Sigmoid colon (tissue), 7 donors: ENCODE measurements around the gene DIO3. TPM values are rescaled to one million over a fixed set of nuclear protein-coding genes. Genes with fewer than 3 reads are reported as not detected.

Experiments
- DNase-seq: peaks from one replicate; pipeline ENCODE4 v3.0.0-alpha.2; 2019
- H3K27ac ChIP-seq, 4 donors: fragments of 200-600 bp; sonication (generic); one replicate each; pipeline ENCODE4 v1.5.1; 2016 to 2019; ENCODE audit warnings: mild to moderate bottlenecking in 1 of 4
- H3K27me3 ChIP-seq, 3 donors: fragments of 200-600 bp; sonication (generic); one replicate each; pipeline ENCODE4 v1.5.1; 2019; ENCODE audit warnings: mild to moderate bottlenecking in 1 of 3
- H3K36me3 ChIP-seq, 4 donors: fragments of 200-600 bp; sonication (generic); one replicate each; pipeline ENCODE4 v1.5.1; 2016 to 2019
- H3K4me1 ChIP-seq, 4 donors: fragments of 200-600 bp; sonication (generic); one replicate each; pipeline ENCODE4 v1.5.1; 2017 to 2019
- H3K4me3 ChIP-seq, 4 donors: fragments of 200-600 bp; sonication (generic); one replicate each; pipeline ENCODE4 v1.5.1; 2017 to 2019; ENCODE audit warnings: mild to moderate bottlenecking in 2 of 4, moderate library complexity in 1 of 4
- H3K9me3 ChIP-seq, 4 donors: fragments of 200-600 bp in 3 of 4; sonication (generic) in 3 of 4; one replicate each; pipeline versions ENCODE4 v1.5.1 to v1.6.1; 2013 to 2019
- CTCF ChIP-seq, 4 experiments: fragments of 450-650 bp in 3 of 4; fragments of 200-600 bp in 1 of 4; IDR thresholded peaks; one replicate each; pipeline ENCODE4 v1.5.1; 2016 to 2019; ENCODE audit warnings: antibody characterized with exemption in 4 of 4, mild to moderate bottlenecking in 3 of 4, moderate library complexity in 2 of 4
- EP300 ChIP-seq, 4 donors: sonication (generic); formaldehyde crosslinking; IDR thresholded peaks; one replicate each; pipeline ENCODE4 v1.6.1; 2017; ENCODE audit warnings: antibody characterized with exemption in 4 of 4
- POLR2A ChIP-seq, 2 donors: fragments of 450-650 bp; IDR thresholded peaks; one replicate each; pipeline ENCODE4 v1.6.1; 2016; ENCODE audit warnings: antibody characterized with exemption in 2 of 2, mild to moderate bottlenecking in 2 of 2, moderate library complexity in 2 of 2
- POLR2AphosphoS5 ChIP-seq, 4 donors: sonication (generic); formaldehyde crosslinking; IDR thresholded peaks; one replicate each; pipeline ENCODE4 v1.6.1; 2017; ENCODE audit warnings: antibody characterized with exemption in 4 of 4
- WGBS, 2 donors: extraction: QIAGEN DNeasy Blood & Tissue Kit; methylation state at CpG; one replicate each; pipeline ENCODE4 v1.1.7; 2013; 5-methylcytosine and 5-hydroxymethylcytosine counted together
- intact Hi-C: fragments of 100-400 bp; cut with DNase I; formaldehyde crosslinking; loops from one replicate; pipeline ENCODE4 v1.15.1; 2023
- polyA plus RNA-seq, 3 donors: library from polyadenylated mRNA; stranded (reverse); fragments of 200-250 nt; gene quantifications; one replicate each; pipeline ENCODE4 v1.2.3, GENCODE V29; 2013
- total RNA-seq, 4 donors: library from RNA; depleted of rRNA; stranded (reverse); fragments of >200 nt; gene quantifications; one replicate each; pipeline ENCODE4 v1.1.0, GENCODE V29; 2016
- donor health status: healthy with polysubstance abuse.
- donor health status: Bipolar disorder and iron deficiency.
- donor health status: healthy.

DIO3 gene
- total and polyA plus RNA-seq, 7 donors, result 0.23 to 6.0 (median 2.4) TPM

DNA sequence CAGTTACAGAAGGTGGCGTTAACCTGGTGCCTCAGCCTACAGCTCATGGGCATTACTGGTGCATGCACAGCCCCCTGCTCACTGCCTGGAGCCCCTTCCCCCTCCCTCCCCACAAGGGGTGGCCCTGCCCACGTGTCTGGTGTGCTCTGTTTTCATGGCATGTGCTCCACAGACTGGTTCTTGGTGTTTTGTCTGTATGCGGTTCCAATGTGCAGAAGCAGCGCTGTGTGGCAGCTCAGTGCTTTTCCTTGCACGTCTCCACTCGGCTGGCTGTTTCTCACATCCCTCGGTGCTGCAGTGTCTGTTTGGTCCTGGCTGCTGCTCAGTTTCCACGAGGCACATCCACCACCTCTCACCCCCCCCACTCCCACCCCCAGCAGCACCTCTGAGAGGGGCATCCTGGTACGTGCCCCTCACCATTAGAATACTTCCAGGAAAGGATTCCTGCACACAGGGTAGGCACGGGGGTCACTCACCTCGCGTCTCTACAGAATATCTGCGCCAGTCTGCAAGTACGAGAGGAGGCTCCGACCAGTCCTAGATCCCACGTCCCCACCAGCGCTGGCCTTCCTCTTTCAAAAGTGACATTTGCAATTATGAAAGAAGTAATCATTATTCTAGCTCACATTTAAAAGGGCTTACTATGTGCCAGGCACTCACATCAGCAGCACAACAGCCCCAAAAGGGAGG, 27.1 kb downstream of the DIO3 start:
- Histone ChIP-seq H3K9me3 (no peaks in the 10 kb centered on the region), H3K27ac (no peak overlapping the region), H3K36me3 (no peaks in the 10 kb centered on the region), H3K4me3 (no peak overlapping the region), H3K27me3 (peaks cover 0 to 19% (median 0%) of the 10 kb centered on the region in 3 donors), H3K4me1 (no peaks in the 10 kb centered on the region)
- 73 to 80% methylated on average over 17 of the region's 17 CpGs for whole genome bisulfite sequencing, 2 donors
- intact Hi-C loops, result no loop called here
- TF ChIP-seq EP300 (IDR thresholded peaks at IDR 0.05) (no peak), POLR2AphosphoS5 (IDR thresholded peaks at IDR 0.05) (no peak), CTCF (IDR thresholded peaks at IDR 0.05) (no peak), POLR2A (IDR thresholded peaks at IDR 0.05) (no peak)
- DNase-seq, result no peak

GRCh38 chr14:101588990-101589389, 27.7 kb downstream of the DIO3 start:
- Histone ChIP-seq H3K27ac (no peak overlapping the region), H3K4me3 (no peak overlapping the region), H3K36me3 (no peaks in the 10 kb centered on the region), H3K9me3 (no peaks in the 10 kb centered on the region), H3K27me3 (peaks cover 0 to 13% (median 0%) of the 10 kb centered on the region in 3 donors), H3K4me1 (no peaks in the 10 kb centered on the region)
- 62 to 72% methylated on average over 6 of the region's 6 CpGs for WGBS, 2 donors
- TF ChIP-seq POLR2A (IDR thresholded peaks at IDR 0.05) (no peak), CTCF (IDR thresholded peaks at IDR 0.05) (no peak), EP300 (IDR thresholded peaks at IDR 0.05) (no peak), POLR2AphosphoS5 (IDR thresholded peaks at IDR 0.05) (no peak)
- DNase-seq, result no peak
- intact Hi-C loops, result no loop called here

DNA sequence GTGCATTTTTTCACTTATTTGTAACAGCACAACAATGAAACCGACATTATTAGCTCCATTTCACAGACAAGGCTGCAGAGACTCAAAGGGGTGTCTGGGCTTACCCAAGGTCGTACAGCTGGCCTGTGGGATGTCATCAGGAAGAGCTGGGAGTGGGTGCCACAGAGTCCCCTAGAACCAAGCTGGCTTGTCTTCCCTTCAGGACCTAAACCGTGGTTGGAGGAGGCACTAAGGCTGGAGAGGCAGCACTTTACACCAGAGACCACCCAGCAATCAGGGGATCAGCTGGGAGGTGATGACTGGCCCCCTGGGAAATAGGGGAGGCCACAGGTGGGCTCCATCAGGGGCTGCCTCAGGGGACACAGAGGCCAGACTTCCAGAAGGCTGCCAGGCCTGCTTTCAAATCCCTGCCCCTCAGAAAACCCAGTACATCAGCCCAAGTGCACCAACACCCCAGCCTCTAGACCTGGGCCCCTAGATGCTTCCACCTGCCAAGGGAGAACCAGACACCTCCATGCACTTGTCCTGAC, 28.3 kb downstream of the DIO3 start:
- 65 to 77% methylated on average over 3 of the region's 3 CpGs for WGBS, 2 donors
- no peak overlapping the region for H3K4me3 ChIP-seq
- TF ChIP-seq CTCF (IDR thresholded peaks at IDR 0.05) (no peak), EP300 (IDR thresholded peaks at IDR 0.05) (no peak), POLR2A (IDR thresholded peaks at IDR 0.05) (no peak), POLR2AphosphoS5 (IDR thresholded peaks at IDR 0.05) (no peak)
- H3K9me3 ChIP-seq, result no peaks in the 10 kb centered on the region
- H3K27me3 ChIP-seq, result peaks cover 0 to 9% (median 0%) of the 10 kb centered on the region in 3 donors
- no peaks in the 10 kb centered on the region for H3K4me1 ChIP-seq
- intact Hi-C loops, result no loop called here
- H3K36me3 ChIP-seq, result no peaks in the 10 kb centered on the region
- H3K27ac ChIP-seq, result no peak overlapping the region
- DNase-seq, result no peak

- intact Hi-C loops, result no loop called here
- Histone ChIP-seq H3K36me3 (no peaks in the 10 kb centered on the region), H3K9me3 (no peaks in the 10 kb centered on the region), H3K4me1 (no peaks in the 10 kb centered on the region), H3K27me3 (peaks cover 0 to 3% (median 0%) of the 10 kb centered on the region in 3 donors), H3K27ac (no peak overlapping the region), H3K4me3 (no peak overlapping the region)
- no peak for TF ChIP-seq POLR2A (IDR thresholded peaks at IDR 0.05)
- TF ChIP-seq CTCF (IDR thresholded peaks at IDR 0.05), result no peak
- TF ChIP-seq EP300 (IDR thresholded peaks at IDR 0.05), result no peak
- TF ChIP-seq POLR2AphosphoS5 (IDR thresholded peaks at IDR 0.05), result no peak
- 81 to 86% methylated on average over 9 of the region's 9 CpGs for WGBS, 2 donors
- DNase-seq, result no peak
These were observed 28.8 kb downstream of the DIO3 start for GRCh38 chr14:101590062-101590461.
